Keratinocyte (primary cell): Measurements from ENCODE around the gene TNFSF18. TPM values are rescaled to one million over a fixed set of nuclear protein-coding genes. Genes with fewer than 3 reads are reported as not detected.
A peak's percentile ranks its signal among the peaks of the same experiment; 100 is the strongest.

Experiments
- DNase-seq: peaks from one replicate; pipeline ENCODE4 v3.0.0-alpha.2; 2011; ENCODE audit warnings: low read depth, missing footprints, low spot score
- FAIRE-seq: peaks from 2 replicates; lab custom pipeline; 2011; peaks lifted over from hg19 to GRCh38; lab: Jason Lieb, UNC
- H2AFZ ChIP-seq: 2 replicates; pipeline ENCODE4 v1.6.0; 2012; ENCODE audit warnings: low read length, control low read depth, inconsistent platforms; ENCODE audit not compliant: control insufficient read depth
- H3K27ac ChIP-seq: 2 replicates; pipeline ENCODE4 v1.5.1; 2011; ENCODE audit warnings: low read length; ENCODE audit not compliant: control insufficient read depth, insufficient read depth
- H3K27me3 ChIP-seq: 3 replicates; pipeline ENCODE4 v1.6.0; 2011; ENCODE audit warnings: low read length; ENCODE audit not compliant: control insufficient read depth, insufficient read depth; ENCODE audit errors: extremely low read depth
- H3K36me3 ChIP-seq, 2 experiments: 2 replicates in 1 of 2; 3 replicates in 1 of 2; pipeline ENCODE4 v1.5.1; 2011; ENCODE audit warnings: low read length in 2 of 2, mild to moderate bottlenecking in 1 of 2; ENCODE audit not compliant: control insufficient read depth in 2 of 2, insufficient read depth in 2 of 2; ENCODE audit errors: extremely low read depth in 1 of 2
- H3K4me1 ChIP-seq: 3 replicates; pipeline ENCODE4 v1.5.1; 2011; ENCODE audit warnings: low read length; ENCODE audit not compliant: control insufficient read depth, insufficient read depth; ENCODE audit errors: extremely low read depth
- H3K4me2 ChIP-seq: 3 replicates; pipeline ENCODE4 v1.6.0; 2011; ENCODE audit warnings: low read depth, low read length; ENCODE audit not compliant: control insufficient read depth, insufficient read depth; ENCODE audit errors: extremely low read depth
- H3K4me3 ChIP-seq, 3 experiments: fragments of 200-600 bp in 1 of 3; sonication (generic) in 1 of 3; 2 replicates in 2 of 3; 3 replicates in 1 of 3; pipeline ENCODE4 v1.5.1; 2011 to 2016; ENCODE audit warnings: low read length in 3 of 3, mild to moderate bottlenecking in 3 of 3, control low read depth in 2 of 3, inconsistent platforms in 1 of 3, low read depth in 1 of 3, mixed read lengths in 1 of 3, mixed run types in 1 of 3, moderate library complexity in 1 of 3; ENCODE audit not compliant: control insufficient read depth in 2 of 3, insufficient read depth in 2 of 3; ENCODE audit errors: extremely low read depth in 1 of 3
- H3K79me2 ChIP-seq: 2 replicates; pipeline ENCODE4 v1.6.0; 2012; ENCODE audit warnings: low read length; ENCODE audit not compliant: control insufficient read depth, insufficient read depth
- H3K9ac ChIP-seq: 3 replicates; pipeline ENCODE4 v1.6.0; 2011; ENCODE audit warnings: low read length; ENCODE audit not compliant: control insufficient read depth, insufficient read depth; ENCODE audit errors: extremely low read depth
- H3K9me1 ChIP-seq: 3 replicates; pipeline ENCODE4 v1.6.0; 2011; ENCODE audit warnings: low read length; ENCODE audit not compliant: control insufficient read depth, insufficient read depth; ENCODE audit errors: extremely low read depth
- H3K9me3 ChIP-seq: 2 replicates; pipeline ENCODE4 v1.5.1; 2012; ENCODE audit warnings: low read depth, low read length; ENCODE audit not compliant: control insufficient read depth
- H4K20me1 ChIP-seq: 3 replicates; pipeline ENCODE4 v1.6.0; 2011; ENCODE audit warnings: low read length; ENCODE audit not compliant: control insufficient read depth, insufficient read depth; ENCODE audit errors: extremely low read depth
- CTCF ChIP-seq, 3 experiments: IDR thresholded peaks in 1 of 3; conservative IDR thresholded peaks in 1 of 3; optimal IDR thresholded peaks in 1 of 3; 2 replicates in 2 of 3; 3 replicates in 1 of 3; pipeline versions ENCODE3 to v1.5.1; 2011; ENCODE audit warnings: low read length in 3 of 3, mild to moderate bottlenecking in 3 of 3, moderate library complexity in 2 of 3, control low read depth in 1 of 3, inconsistent platforms in 1 of 3; ENCODE audit not compliant: insufficient read depth in 2 of 3; ENCODE audit errors: extremely low read depth in 1 of 3
- EZH2 ChIP-seq: IDR thresholded peaks from one replicate; pipeline ENCODE4 v1.6.1; 2012; ENCODE audit warnings: inconsistent platforms, mild to moderate bottlenecking, low read length, moderate library complexity
- dilution Hi-C: fragments of 300-500 bp; cut with MboI; formaldehyde crosslinking; loops from one replicate; pipeline ENCODE4 v1.7.0; 2020; ENCODE audit warnings: low sequenced_read_pairs; ENCODE audit not compliant: extremely low pct_ligation_motif_present
- polyA plus RNA-seq, 5 experiments: library from polyadenylated mRNA; depleted of rRNA in 3 of 5; stranded (reverse) in 3 of 5; stranded (forward) in 1 of 5; unstranded in 1 of 5; fragments of >200 nt; gene quantifications; 1 replicate in 1 of 5; 2 replicates in 3 of 5; 3 replicates in 1 of 5; pipeline versions ENCODE4 v1.2.1 to v1.2.3, GENCODE V29; 2011 to 2012; ENCODE audit warnings: missing spikeins in 2 of 5, low read depth in 1 of 5, low replicate concordance in 1 of 5

The TNFSF18 gene
- polyA plus RNA-seq, 1 donor (not counting 4 experiments of a cell fraction or from before 2014, with no cell fraction given) = 0.69 TPM

GRCh38 chr1:173038875-173039554 is 11.7 kb downstream of the TNFSF18 start:
- dilution Hi-C loops = no loop called here
- no peak for FAIRE-seq
- no peaks in the 10 kb centered on the region for H3K36me3 ChIP-seq
- no peak overlapping the region for H2AFZ ChIP-seq
- H3K4me3 ChIP-seq = no peak overlapping the region
- no peaks in the 10 kb centered on the region for H3K9me1 ChIP-seq
- no peaks in the 10 kb centered on the region for H3K9me3 ChIP-seq
- H3K27ac ChIP-seq = no peak overlapping the region
- H3K4me2 ChIP-seq = peak overlapping the region; percentile 6
- no peak overlapping the region for H3K9ac ChIP-seq
- H3K79me2 ChIP-seq = no peaks in the 10 kb centered on the region
- DNase-seq = no peak
- H4K20me1 ChIP-seq = no peaks in the 10 kb centered on the region
- peaks cover 14% of the 10 kb centered on the region for H3K4me1 ChIP-seq
- TF ChIP-seq CTCF (optimal IDR thresholded peaks at IDR 0.05 in 1 of 3, IDR thresholded peaks at IDR 0.05 in 1 of 3, conservative IDR thresholded peaks at IDR 0.05 in 1 of 3; ENCODE audit: extremely low read depth in 1 of 3, insufficient read depth in 2 of 3, low read length in 3 of 3) (no peak), EZH2 (no peak)
- H3K27me3 ChIP-seq = no peaks in the 10 kb centered on the region

GRCh38 chr1:173024543-173024942 is 26.2 kb downstream of the TNFSF18 start:
- dilution Hi-C loops = no loop called here
- no peaks in the 10 kb centered on the region for H3K36me3 ChIP-seq
- H3K9me3 ChIP-seq = no peaks in the 10 kb centered on the region
- no peak overlapping the region for H2AFZ ChIP-seq
- no peaks in the 10 kb centered on the region for H3K9me1 ChIP-seq
- FAIRE-seq = no peak
- H3K79me2 ChIP-seq = no peaks in the 10 kb centered on the region
- H3K4me3 ChIP-seq = no peak overlapping the region
- no peak for TF ChIP-seq EZH2
- TF ChIP-seq CTCF (optimal IDR thresholded peaks at IDR 0.05 in 1 of 3, IDR thresholded peaks at IDR 0.05 in 1 of 3, conservative IDR thresholded peaks at IDR 0.05 in 1 of 3; ENCODE audit: extremely low read depth in 1 of 3, insufficient read depth in 2 of 3, low read length in 3 of 3) = no peak
- H3K4me2 ChIP-seq = no peak overlapping the region
- H3K27me3 ChIP-seq = no peaks in the 10 kb centered on the region
- H3K9ac ChIP-seq = no peak overlapping the region
- no peaks in the 10 kb centered on the region for H4K20me1 ChIP-seq
- no peaks in the 10 kb centered on the region for H3K4me1 ChIP-seq
- DNase-seq = no peak
- H3K27ac ChIP-seq = no peak overlapping the region
